Hematopoietic multipotent progenitor cell treated with erythropoietin and hydrocortisone succinate and interleukin-3 and kit ligand, for 15 days (in vitro differentiated cells): ENCODE measurements around the gene NUTF2.

ENCODE experiments used
- DNase-seq: peaks from one replicate; pipeline ENCODE4 v3.0.0-alpha.2; 2015; ENCODE audit warnings: low spot score

Gene NUTF2

GRCh38 chr16:67837811-67838210 lies 8.9 kb upstream of the NUTF2 start:
- no peak for DNase-seq

- no peak for DNase-seq
These were observed 5.4 kb upstream of the NUTF2 start for GRCh38 chr16:67841198-67841815.

DNA sequence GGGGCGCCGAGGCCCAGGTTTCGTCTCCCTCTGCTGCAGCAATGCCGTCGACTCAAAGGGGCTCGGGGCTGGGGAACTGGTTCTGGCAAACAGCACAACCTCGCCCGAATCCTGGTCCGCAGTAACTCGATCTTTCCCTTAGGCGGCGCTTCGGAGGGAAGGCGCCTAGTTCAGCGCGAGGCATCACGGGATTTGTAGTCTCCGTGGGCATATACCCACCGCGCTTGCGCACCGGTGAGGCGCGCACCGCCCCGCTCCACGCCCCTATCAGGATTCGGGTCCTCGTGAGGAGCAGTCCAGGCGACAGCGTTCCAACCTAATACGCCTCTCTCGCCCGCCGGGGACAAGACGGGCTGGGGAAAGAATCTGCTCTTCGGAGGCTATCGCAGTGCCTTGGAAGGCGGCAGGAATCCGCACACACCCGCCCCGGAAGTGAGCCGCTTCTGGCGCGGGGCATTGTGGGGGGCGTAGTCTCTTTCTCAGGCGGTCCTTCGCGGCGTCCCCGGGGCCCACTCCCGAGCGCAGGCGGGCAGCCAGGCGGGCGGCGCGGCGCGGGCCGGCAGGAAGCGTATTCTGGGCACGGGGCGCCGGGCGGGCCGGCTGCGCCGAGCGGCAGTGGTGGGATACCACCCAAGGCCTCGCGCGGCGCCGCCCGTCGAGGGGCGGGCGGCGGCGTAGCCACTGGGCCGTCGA lies 4.8 kb upstream of the NUTF2 start, which contains the start of gene THAP11:
Gene THAP11, plus strand, starts transcription at position 505 of the 693 bp plus-strand sequence. CDS start 235 bp downstream, outside the sequence.
- peak; percentile 98 for DNase-seq

GRCh38 chr16:67842509-67843342 lies 4.0 kb upstream of the NUTF2 start:
- DNase-seq = peak; percentile 36

- no peak for DNase-seq
These were observed 3.4 kb upstream of the NUTF2 start for GRCh38 chr16:67843343-67843765.

DNA sequence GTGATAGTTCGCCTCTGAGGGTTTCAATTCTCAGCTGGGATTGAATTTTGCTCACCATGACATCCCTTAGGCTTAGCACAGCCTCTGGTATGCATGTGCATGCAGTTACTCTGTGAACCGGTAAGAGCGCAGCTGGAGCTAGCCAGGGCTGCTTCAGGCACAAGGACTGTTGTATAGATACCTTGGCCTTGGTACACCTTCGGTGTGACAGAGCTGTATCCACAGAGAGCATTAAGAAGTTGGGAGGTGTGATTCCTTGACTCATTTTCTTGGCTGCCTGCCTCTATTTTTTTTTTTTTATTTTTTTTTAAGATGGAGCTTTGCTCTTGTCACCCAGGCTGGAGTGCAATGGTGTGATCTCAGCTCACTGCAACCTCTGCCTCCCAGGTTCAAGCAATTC lies 2.2 kb upstream of the NUTF2 start:
- DNase-seq = no peak

- no peak for DNase-seq
These were observed 1.3 kb upstream of the NUTF2 start for GRCh38 chr16:67845291-67846062.

DNA sequence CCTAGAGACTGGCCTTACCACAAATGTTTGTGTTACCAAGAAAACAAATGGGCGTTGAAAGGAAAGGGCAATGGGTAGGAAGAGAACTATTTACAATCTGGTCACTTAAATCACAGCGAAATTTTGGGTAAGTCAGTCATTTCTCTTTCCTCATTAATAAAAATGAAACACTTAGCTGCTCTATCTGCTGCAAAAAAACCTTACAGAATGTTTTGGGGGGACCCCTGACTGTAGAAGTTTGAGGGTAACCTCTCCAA lies 742 bp upstream of the NUTF2 start:
- no peak for DNase-seq

DNA sequence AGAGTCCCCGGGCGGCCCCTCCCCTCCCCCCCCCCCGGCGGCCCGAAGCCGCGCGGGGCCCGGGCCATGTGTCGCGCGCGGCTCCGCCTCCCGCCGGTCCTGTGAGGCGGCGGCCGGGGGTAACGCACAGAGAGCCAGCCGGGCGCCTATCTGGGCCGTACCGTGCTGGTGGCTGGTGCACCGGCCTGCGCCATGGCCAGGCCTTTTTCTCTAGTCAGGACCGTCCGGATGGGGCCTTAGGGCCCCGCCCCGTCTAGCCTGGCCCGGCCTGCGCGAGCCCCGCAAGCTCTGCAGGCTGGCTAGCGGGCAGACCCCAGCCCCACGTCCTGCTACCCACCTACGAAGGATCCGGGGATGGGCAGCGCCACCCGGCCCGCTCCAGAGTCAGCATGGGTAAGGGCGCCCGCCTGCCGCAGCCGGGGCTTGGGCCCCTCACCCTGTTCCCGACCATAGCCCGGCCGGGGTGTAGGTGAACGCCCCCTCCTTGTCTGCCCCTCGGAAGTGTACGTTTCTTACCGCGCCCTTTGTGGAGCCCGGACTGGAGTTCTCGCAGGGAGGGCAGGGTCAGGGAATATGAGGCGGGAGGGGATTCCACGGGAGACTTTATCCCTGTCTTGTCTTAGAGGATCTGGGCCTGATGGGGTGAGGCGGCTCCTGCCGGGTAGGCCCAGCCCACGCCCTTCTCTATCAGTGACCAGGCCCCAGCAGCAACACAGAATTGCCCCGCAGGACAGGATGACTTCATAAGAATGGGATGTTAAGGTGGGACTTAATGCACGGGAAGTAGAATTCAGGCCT lies 530 bp downstream of the NUTF2 start, which contains the start of gene CENPT:
Gene CENPT, minus strand, starts transcription at position 630 of the 798 bp plus-strand sequence. CDS start 13,834 bp downstream, outside the sequence.
- DNase-seq = peak; percentile 82

DNA sequence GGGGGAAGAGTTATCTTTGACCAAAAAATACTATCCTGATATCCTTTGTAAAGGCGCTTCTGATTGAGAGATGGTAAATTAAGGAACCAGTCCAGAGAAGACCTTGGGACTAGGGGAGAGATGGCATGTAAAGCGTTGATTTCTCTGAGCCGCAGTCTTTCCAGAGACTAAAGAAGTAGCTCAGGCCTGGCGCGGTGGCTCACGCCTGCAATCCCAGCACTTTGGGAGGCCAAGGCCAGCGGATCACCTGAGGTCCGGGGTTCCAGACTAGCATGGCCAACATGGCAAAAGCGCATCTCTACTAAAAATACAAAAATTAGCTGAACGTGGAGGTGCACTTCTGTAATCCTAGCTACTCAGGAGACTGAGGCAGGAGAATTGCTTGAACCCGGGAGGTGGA lies 1.4 kb downstream of the NUTF2 start:
- no peak for DNase-seq

GRCh38 chr16:67853670-67854069 lies 6.9 kb downstream of the NUTF2 start:
- no peak for DNase-seq

DNA sequence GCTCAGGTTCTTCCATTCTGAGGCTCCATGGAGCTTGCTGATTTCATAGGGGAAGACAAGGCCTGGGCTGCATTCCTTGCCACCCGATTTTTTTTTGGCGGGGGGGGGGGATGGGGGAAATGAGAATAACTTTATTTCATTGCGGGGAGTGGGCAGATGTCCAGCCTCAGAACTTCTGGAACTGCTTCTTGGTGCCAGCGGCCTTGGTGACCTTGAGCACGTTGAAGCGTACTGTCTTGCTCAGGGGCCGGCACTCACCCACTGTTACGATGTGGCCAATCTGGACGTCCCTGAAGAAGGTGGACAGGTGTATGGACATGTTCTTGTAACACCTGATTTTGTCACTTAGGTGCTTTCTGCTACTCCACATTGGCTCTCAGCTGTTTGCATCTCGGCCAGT lies 9.1 kb downstream of the NUTF2 start:
- DNase-seq = no peak

DNA sequence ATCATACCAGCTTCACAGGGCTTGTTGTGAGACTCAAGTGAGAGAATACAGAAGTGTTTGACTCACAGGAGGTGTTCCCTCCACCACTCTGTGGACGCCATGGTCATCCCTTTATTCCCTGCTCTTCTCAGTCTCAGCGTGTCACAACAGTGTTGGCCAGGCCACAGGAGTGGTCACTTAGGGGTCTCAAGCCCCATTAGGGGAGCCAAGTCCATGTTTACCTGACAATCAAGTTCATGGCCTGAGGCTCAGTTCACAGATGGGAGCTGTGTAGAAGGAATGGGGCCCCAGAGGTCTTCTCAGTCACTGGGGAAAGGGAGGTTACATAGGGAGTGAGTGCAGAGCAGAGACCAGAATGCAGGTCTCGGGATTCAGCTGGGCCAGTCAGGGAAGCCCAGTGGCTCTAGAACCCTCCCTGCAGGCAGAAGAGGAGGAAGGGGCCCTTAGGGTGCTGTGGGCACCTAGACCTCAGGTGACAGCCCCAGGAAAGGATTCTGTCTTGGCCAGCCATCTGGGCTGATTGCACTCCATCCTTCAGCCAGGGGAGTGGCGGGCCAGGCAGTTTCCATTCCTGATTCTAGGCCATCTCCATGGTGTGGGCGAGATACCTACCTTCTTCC lies 10.3 kb downstream of the NUTF2 start:
- no peak for DNase-seq

DNA sequence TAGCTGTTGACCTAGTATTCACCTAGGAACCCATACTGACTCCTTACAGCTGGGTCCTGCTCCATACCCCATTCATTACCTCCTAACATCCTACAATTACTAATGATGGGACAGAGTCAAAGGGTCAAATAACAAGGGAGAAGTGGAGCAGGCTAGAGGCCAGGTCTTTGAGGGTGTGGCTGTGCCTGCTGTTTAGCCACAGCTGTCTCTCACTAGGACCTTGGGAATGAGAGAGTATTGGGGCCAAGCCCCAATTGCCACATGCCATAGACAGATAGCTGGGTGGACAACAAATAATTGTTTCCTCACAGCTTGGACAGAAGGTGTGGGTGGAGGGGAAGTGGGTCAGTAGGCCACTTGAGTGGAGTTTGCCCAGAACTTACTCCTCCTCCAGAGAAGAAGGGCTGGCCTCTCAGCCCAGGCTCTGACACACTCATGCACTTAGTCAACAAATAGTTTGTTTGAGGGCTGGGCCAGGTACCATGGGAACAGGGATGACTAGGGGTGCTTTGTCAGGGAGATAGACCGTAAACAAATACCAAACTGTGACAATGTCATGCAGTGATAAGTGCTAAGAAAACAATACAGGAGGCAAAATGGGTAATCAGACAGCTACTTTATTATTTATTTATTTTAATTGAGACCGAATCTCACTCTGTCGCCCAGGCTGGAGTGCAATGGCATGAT lies 11.0 kb downstream of the NUTF2 start:
- no peak for DNase-seq

- no peak for DNase-seq
These were observed 11.8 kb downstream of the NUTF2 start for GRCh38 chr16:67858500-67858899.

DNA sequence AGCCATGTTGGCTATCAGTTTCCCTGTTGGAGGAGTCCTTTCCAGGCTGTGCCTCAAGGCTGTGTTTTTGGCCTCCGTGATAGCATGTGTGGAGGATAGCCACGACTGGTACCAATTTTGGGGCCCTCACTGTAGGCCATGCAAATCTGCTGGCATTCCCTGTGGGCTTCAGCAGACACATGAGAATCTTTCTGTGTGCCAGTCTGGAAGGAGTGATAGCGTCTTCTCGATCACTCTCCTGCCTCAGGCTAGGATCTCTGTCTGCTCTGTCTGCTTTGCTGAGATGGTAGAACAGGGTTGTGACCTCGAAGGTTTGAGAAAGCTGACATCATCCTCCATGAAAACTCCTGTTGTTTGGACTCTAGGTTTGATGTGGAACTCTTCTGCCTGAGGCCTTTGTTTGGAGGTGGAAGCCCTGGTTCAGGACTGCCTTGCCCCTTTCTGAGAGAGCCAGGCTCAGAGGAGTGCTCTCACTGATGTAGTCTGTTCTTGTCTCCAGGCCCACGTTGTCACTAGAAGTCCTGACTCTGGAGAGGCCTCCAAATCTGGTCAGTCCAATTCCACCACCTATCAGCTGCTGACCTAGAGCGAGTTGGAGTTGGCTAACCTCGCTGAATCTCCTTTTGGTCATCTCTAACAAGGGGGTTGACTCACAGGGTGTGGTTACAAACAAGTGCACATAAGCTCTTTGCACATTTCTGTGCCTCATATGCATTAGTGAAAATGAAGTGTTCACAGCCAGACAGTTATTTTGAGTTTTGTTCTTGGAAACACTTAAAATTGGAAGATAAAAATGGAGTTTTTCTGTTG lies 14.1 kb downstream of the NUTF2 start:
- no peak for DNase-seq

GRCh38 chr16:67861877-67862276 lies 15.1 kb downstream of the NUTF2 start:
- no peak for DNase-seq

DNA sequence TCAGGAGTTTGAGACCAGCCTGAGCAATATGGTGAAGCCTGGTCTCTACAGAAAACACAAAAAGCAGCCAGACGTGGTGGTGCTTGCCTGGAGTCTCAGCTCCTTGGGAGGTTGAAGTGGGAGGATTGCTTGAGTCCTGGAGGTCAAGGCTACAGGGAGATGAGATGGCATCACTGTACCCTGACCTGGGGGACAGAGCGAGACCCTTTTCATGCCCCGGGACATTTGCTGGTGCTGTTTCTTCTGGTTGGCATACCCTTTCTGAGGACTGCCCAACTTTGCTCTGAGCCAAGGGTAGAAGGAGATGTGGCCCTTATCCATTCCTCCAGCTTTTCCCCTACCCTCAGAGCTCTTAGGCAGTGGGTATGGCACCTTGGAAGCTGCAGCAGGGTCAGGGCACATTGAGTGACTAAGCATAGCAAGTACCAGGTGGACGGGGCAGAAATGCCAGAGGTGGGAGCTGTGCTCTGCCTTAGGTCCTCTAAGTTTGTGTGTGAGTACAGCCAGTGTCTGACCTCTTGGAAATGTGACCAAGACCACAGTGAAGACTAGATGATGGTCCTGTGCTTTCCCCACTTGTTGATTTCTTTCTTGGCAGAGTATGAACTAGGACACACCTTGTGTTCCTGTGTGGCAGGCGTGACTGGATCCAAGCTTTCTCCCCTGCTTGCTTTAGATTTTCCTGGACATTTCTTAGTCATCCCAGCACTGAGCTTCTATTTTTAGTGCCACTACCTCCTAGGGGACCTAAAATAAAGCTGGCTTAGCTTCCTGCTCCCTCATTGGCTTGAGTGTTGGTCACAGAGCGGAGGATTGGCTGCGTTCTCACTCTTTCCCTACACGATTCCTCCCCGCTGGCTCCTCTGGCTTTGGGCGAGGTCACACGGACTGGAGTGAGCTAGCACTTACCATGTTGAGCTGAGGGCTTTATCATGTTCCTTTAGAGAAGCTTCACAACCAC lies 16.2 kb downstream of the NUTF2 start:
- DNase-seq = no peak
